ENCODE data around the gene PANK2.
"Not testable (repeated sequence)": the region's sequence is repeated elsewhere in the genome, so short reads cannot be mapped to it uniquely, and the experiment has no call there.

Gene PANK2

GRCh38 chr20:3933218-3933617 is 44.0 kb downstream of the PANK2 start:
- no peaks in the 10 kb centered on the region for H3K27me3 ChIP-seq (ENCODE audit: insufficient read depth, low read length)
- no peak overlapping the region for H3K9ac ChIP-seq (ENCODE audit: low read depth, low read length)
- no peak overlapping the region for H3K27ac ChIP-seq (ENCODE audit: low read length)
- H3K4me3 ChIP-seq (ENCODE audit: low read length): no peak overlapping the region
- H3K9me3 ChIP-seq (ENCODE audit: insufficient read depth, low read depth, low read length): no peaks in the 10 kb centered on the region
- H3K36me3 ChIP-seq (ENCODE audit: insufficient read depth, low read depth, low read length): peaks cover 6% of the 10 kb centered on the region
- no peaks in the 10 kb centered on the region for H3K4me1 ChIP-seq (ENCODE audit: insufficient read depth, low read length)

- Histone ChIP-seq H3K9ac (ENCODE audit: low read depth, low read length) (no peak overlapping the region), H3K36me3 (ENCODE audit: insufficient read depth, low read depth, low read length) (peaks cover 8% of the 10 kb centered on the region), H3K27ac (ENCODE audit: low read length) (no peak overlapping the region), H3K9me3 (ENCODE audit: insufficient read depth, low read depth, low read length) (no peaks in the 10 kb centered on the region), H3K4me1 (ENCODE audit: insufficient read depth, low read length) (no peaks in the 10 kb centered on the region), H3K4me3 (ENCODE audit: low read length) (no peak overlapping the region), H3K27me3 (ENCODE audit: insufficient read depth, low read length) (no peaks in the 10 kb centered on the region)
Measured at GRCh38 chr20:3934624-3935023, 45.4 kb downstream of the PANK2 start.

- Histone ChIP-seq H3K4me3 (ENCODE audit: low read length) (no peak overlapping the region), H3K9me3 (ENCODE audit: insufficient read depth, low read depth, low read length) (no peaks in the 10 kb centered on the region), H3K36me3 (ENCODE audit: insufficient read depth, low read depth, low read length) (peaks cover 8% of the 10 kb centered on the region), H3K27me3 (ENCODE audit: insufficient read depth, low read length) (no peaks in the 10 kb centered on the region), H3K27ac (ENCODE audit: low read length) (no peak overlapping the region), H3K9ac (ENCODE audit: low read depth, low read length) (no peak overlapping the region), H3K4me1 (ENCODE audit: insufficient read depth, low read length) (no peaks in the 10 kb centered on the region)
Measured at GRCh38 chr20:3935295-3935955, 46.2 kb downstream of the PANK2 start.

GRCh38 chr20:3935956-3936340 is 46.8 kb downstream of the PANK2 start:
- Histone ChIP-seq H3K36me3 (ENCODE audit: insufficient read depth, low read depth, low read length) (peaks cover 8% of the 10 kb centered on the region), H3K9ac (ENCODE audit: low read depth, low read length) (no peak overlapping the region), H3K9me3 (ENCODE audit: insufficient read depth, low read depth, low read length) (no peaks in the 10 kb centered on the region), H3K4me1 (ENCODE audit: insufficient read depth, low read length) (no peaks in the 10 kb centered on the region), H3K27ac (ENCODE audit: low read length) (no peak overlapping the region), H3K4me3 (ENCODE audit: low read length) (no peak overlapping the region), H3K27me3 (ENCODE audit: insufficient read depth, low read length) (no peaks in the 10 kb centered on the region)

- Histone ChIP-seq H3K27ac (ENCODE audit: low read length) (no peak overlapping the region), H3K36me3 (ENCODE audit: insufficient read depth, low read depth, low read length) (peaks cover 8% of the 10 kb centered on the region), H3K27me3 (ENCODE audit: insufficient read depth, low read length) (no peaks in the 10 kb centered on the region), H3K9me3 (ENCODE audit: insufficient read depth, low read depth, low read length) (no peaks in the 10 kb centered on the region), H3K4me1 (ENCODE audit: insufficient read depth, low read length) (no peaks in the 10 kb centered on the region), H3K9ac (ENCODE audit: low read depth, low read length) (no peak overlapping the region), H3K4me3 (ENCODE audit: low read length) (no peak overlapping the region)
Measured at GRCh38 chr20:3937618-3938017, 48.4 kb downstream of the PANK2 start.

- H3K9ac ChIP-seq (ENCODE audit: low read depth, low read length): no peak overlapping the region
- no peaks in the 10 kb centered on the region for H3K27me3 ChIP-seq (ENCODE audit: insufficient read depth, low read length)
- H3K27ac ChIP-seq (ENCODE audit: low read length): no peak overlapping the region
- no peaks in the 10 kb centered on the region for H3K4me1 ChIP-seq (ENCODE audit: insufficient read depth, low read length)
- H3K4me3 ChIP-seq (ENCODE audit: low read length): no peak overlapping the region
- H3K36me3 ChIP-seq (ENCODE audit: insufficient read depth, low read depth, low read length): peaks cover 4% of the 10 kb centered on the region; the same call in 1 of the 2 replicates
- H3K9me3 ChIP-seq (ENCODE audit: insufficient read depth, low read depth, low read length): no peaks in the 10 kb centered on the region
Measured at GRCh38 chr20:3940905-3941304, 51.7 kb downstream of the PANK2 start.

- not testable (repeated sequence) for H3K27ac ChIP-seq (ENCODE audit: low read length); H3K4me3 ChIP-seq (ENCODE audit: low read length); H3K4me1 ChIP-seq (ENCODE audit: insufficient read depth, low read length); H3K9ac ChIP-seq (ENCODE audit: low read depth, low read length); H3K27me3 ChIP-seq (ENCODE audit: insufficient read depth, low read length); H3K9me3 ChIP-seq (ENCODE audit: insufficient read depth, low read depth, low read length); H3K36me3 ChIP-seq (ENCODE audit: insufficient read depth, low read depth, low read length)
Measured at GRCh38 chr20:3946666-3947065, 57.5 kb downstream of the PANK2 start.

GRCh38 chr20:3964719-3965118 is 75.5 kb downstream of the PANK2 start:
- H3K9ac ChIP-seq (ENCODE audit: low read depth, low read length): no peak overlapping the region
- H3K27me3 ChIP-seq (ENCODE audit: insufficient read depth, low read length): no peaks in the 10 kb centered on the region

GRCh38 chr20:3966571-3966970 is 77.4 kb downstream of the PANK2 start:
- no peaks in the 10 kb centered on the region for H3K27me3 ChIP-seq (ENCODE audit: insufficient read depth, low read length)
- no peaks in the 10 kb centered on the region for H3K9me3 ChIP-seq (ENCODE audit: insufficient read depth, low read depth, low read length)
- no peak overlapping the region for H3K27ac ChIP-seq (ENCODE audit: low read length)
- no peak overlapping the region for H3K9ac ChIP-seq (ENCODE audit: low read depth, low read length)
- no peaks in the 10 kb centered on the region for H3K36me3 ChIP-seq (ENCODE audit: insufficient read depth, low read depth, low read length)
- no peaks in the 10 kb centered on the region for H3K4me1 ChIP-seq (ENCODE audit: insufficient read depth, low read length)
- no peak overlapping the region for H3K4me3 ChIP-seq (ENCODE audit: low read length)

More at GRCh38 chr20:3964719-3965118, 75.5 kb downstream of the PANK2 start:
- no peaks in the 10 kb centered on the region for H3K36me3 ChIP-seq (ENCODE audit: insufficient read depth, low read depth, low read length)
- H3K4me1 ChIP-seq (ENCODE audit: insufficient read depth, low read length): no peaks in the 10 kb centered on the region
- no peaks in the 10 kb centered on the region for H3K9me3 ChIP-seq (ENCODE audit: insufficient read depth, low read depth, low read length)
- H3K4me3 ChIP-seq (ENCODE audit: low read length): no peak overlapping the region
- no peak overlapping the region for H3K27ac ChIP-seq (ENCODE audit: low read length)

- H3K27ac ChIP-seq (ENCODE audit: low read length): no peak overlapping the region
- H3K27me3 ChIP-seq (ENCODE audit: insufficient read depth, low read length): no peaks in the 10 kb centered on the region
- no peaks in the 10 kb centered on the region for H3K36me3 ChIP-seq (ENCODE audit: insufficient read depth, low read depth, low read length)
- H3K4me1 ChIP-seq (ENCODE audit: insufficient read depth, low read length): no peaks in the 10 kb centered on the region
- H3K4me3 ChIP-seq (ENCODE audit: low read length): no peak overlapping the region
- no peak overlapping the region for H3K9ac ChIP-seq (ENCODE audit: low read depth, low read length)
- no peaks in the 10 kb centered on the region for H3K9me3 ChIP-seq (ENCODE audit: insufficient read depth, low read depth, low read length)
Measured at GRCh38 chr20:3970016-3970415, 80.8 kb downstream of the PANK2 start.

- Histone ChIP-seq H3K4me3 (ENCODE audit: low read length) (no peak overlapping the region), H3K36me3 (ENCODE audit: insufficient read depth, low read depth, low read length) (no peaks in the 10 kb centered on the region), H3K27me3 (ENCODE audit: insufficient read depth, low read length) (no peaks in the 10 kb centered on the region), H3K9me3 (ENCODE audit: insufficient read depth, low read depth, low read length) (no peaks in the 10 kb centered on the region), H3K9ac (ENCODE audit: low read depth, low read length) (no peak overlapping the region), H3K27ac (ENCODE audit: low read length) (no peak overlapping the region), H3K4me1 (ENCODE audit: insufficient read depth, low read length) (no peaks in the 10 kb centered on the region)
Measured at GRCh38 chr20:3971145-3971544, 82.0 kb downstream of the PANK2 start.

GRCh38 chr20:3972161-3972560 is 83.0 kb downstream of the PANK2 start:
- Histone ChIP-seq H3K4me3 (ENCODE audit: low read length) (no peak overlapping the region), H3K4me1 (ENCODE audit: insufficient read depth, low read length) (no peaks in the 10 kb centered on the region), H3K36me3 (ENCODE audit: insufficient read depth, low read depth, low read length) (no peaks in the 10 kb centered on the region), H3K27me3 (ENCODE audit: insufficient read depth, low read length) (no peaks in the 10 kb centered on the region), H3K27ac (ENCODE audit: low read length) (no peak overlapping the region), H3K9ac (ENCODE audit: low read depth, low read length) (no peak overlapping the region), H3K9me3 (ENCODE audit: insufficient read depth, low read depth, low read length) (no peaks in the 10 kb centered on the region)
